HG03045 (cell line): ENCODE measurements around the gene FAT1.

Source experiments
- ATAC-seq: cut with Tn5 transposase; IDR thresholded peaks from one replicate; pipeline ENCODE4 v1.9.1; 2021; ENCODE audit warnings: mild to moderate bottlenecking, moderate library complexity; ENCODE audit not compliant: unreplicated experiment

The FAT1 gene

DNA sequence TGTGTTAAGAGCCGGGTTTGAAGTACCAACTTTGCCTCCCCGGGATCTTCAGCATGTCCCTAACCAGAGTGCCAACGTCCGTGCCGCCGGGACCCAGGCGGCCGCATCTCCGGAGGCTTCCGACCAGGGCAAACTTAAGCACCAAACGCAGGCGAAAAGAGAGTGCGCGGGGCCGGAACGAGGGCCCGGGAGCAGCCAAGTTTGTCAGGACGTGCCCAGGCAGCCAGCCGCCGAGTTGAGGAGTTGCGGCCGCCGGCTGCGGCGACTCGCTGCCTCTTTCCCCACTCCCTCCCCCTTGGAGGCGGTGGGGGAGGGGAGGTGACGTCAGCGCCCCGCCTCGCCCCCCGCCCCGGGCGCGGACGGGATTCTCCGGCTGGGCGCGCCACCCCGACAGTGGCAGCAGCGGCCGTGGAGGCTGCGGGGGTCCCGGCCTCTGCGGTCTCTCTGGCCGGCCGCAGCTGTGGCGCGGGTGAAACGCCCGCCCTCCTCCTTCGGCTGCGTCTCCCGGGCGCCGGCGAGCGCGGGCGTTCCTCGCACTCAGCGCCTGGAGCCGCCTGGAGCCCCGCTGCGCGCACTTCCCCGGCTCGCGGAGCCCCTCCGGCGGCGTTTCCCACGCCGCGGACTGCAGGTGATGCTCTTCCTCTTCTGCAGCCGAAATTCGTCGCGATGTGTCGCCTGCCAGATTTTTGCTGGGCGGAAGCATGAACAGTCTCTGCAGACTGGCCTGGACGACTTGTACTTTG lies 2.9 kb upstream of the FAT1 start:
- no peak for ATAC-seq

DNA sequence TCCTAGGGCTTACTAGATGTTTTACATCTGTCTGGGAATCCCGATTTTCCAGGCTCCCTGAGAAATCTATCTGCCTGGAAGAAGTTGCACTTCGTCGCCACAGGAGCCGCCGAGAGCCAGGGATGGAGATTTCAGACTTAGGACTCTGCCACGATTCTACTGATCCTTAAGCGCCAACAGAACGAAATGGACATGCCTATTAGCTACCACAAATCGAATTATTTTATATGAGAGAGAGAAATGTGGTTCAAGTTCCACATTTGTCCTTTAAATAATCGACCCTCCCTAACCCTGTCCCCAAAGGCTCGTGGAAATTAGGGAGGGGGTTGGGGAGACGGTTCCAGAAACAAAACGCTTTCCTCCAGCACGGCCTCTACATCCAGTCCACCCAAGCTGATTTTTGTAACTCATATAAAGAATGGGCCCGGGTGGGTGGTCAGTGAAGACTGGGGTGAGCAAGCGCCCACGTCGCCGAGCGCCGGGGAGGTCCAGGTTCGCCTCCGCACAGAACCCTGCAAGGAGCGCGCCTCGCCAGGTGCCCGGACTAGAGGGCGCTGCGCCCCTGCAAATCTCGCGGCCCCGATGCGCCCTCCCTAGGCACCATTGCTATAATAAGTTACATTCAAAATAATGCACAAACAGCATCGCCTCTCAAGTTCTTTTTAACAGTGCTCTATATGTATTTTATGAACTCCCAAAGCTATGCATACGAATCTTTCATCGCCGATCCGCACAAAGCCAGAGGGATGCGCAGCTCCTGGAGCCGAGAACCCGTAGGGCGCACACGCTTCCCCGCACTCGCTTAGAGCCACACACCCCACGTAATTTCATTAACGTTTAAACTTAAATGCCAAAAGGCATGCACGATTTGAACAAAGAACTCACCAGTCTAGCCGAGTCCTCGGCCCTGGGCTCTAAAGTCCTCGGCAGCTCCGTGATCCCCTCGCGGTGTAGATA lies 2.1 kb upstream of the FAT1 start:
- ATAC-seq = no peak

DNA sequence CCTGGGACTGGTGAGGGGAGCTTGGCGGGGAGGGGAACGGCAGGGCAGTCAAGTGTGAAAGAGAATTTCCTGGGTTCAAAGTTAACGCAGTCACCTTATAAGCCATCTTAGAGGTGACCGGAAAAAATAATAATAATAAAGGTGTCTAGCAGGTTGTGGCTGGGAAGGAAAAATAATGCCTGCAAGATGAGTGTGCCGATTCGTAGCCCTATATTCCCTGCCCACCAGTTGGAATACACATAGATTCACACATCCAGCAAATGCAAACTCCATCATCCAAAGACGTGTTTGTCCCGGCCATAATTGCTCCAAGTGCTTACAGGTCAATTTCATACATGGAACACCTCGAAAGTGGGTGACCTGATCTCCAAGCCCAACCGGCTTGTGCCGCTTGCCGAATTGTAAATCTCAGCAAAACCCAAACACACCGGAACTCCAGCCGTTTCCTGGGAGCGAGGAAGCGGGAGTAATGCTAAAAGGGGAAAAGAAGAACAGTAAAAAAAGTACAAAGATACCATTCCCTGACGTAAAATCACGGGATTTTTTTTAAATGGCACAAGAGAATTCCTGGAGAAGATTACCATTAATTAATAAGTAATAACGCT lies 1.3 kb upstream of the FAT1 start:
- ATAC-seq = no peak

DNA sequence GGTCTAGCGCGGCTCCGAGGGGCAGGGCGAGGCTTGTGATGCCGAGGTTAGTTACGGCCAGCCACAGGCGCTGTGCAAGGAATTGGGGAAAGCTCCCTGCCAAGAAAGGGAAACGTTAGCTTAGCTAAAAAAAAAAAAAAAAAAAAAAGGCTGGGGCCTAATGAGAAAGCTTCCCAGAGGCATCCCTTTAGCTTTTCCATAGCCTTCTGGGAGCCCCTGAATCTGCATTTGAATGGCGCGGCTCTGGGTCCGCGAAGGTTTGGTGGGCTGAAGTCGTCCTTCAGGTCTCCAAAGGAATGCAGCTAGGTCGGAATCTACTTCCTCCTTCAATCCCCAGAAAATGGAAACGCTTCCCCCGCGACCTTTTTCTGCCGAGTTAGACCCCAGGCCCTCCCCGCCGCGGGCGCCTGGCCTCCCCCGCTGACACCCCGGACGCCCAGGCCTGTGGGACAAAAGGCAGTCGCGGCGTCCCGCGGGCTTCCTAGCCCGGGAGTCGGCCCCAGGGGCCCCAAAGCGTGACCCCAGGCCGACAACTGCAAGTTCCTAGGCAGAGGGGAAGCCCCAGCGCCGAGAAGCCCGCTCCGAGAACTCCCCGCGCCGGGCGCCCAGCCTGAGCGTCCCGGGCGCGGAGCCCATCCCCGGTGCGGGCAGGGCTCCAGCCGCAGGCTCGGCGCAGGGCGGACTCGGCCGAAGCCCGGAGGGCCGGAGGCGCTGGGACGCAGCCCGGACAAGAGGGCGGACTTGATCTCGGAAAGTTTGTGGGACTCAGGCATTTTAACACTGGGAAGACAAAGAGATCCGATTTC lies 605 bp upstream of the FAT1 start:
- no peak for ATAC-seq

DNA sequence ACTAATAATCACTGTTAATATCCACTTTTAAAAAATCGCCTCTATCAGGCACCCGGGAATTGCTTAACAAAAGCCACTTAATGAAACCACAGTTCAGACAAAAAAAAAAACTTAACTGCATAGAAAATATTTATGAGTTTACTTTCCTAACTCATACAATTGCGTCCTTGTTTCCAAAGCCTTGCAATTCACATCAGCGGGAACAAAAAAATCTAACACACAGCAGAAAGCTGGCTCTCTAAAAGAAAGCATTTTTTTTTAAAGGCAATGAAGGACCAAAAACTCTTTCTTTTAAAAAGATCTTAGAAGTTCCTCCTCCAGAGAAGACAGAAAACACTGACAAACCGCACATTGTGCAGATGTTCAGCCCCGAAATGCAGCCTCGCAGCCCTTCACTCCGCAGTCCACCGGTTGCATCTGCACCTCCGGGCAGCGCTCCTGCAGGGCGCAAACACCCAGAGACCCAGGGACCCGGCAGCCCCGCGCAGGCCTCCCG lies 812 bp downstream of the FAT1 start:
- ATAC-seq = no peak

DNA sequence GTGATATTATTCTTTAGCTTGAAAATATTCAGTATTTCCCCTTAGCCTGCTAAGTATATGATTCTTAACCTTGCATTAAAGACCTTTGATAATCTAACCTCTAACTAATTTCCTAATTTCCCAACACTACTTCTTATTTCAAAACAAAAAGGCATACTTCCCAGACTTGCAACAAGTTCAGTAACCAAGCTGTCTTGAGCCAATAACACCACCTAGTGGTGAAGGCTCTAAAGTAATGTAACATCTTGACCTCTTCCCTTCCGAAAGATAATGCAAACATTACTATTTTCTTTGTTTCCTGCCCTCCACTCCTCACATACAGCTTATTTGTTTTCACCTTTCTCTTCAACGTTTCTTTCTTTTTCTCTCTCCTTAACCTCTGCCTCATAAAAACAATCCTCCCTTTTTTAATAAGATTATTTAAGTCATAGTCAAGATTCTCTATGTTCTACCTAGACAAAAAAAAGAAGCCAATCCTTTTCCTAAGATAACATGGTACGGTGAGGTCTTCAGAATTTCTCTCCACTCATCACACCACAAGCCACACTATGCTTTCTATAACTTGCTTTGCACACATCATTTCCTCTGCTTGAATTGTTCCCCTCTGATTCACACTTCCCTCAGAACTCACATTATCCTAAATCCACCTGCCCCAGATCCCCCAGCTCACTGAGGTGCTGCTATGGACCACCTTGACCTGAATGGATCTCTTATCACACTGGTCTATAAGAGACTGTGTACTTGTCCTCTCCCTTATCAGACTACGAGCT lies 3.5 kb downstream of the FAT1 start:
- ATAC-seq = no peak

DNA sequence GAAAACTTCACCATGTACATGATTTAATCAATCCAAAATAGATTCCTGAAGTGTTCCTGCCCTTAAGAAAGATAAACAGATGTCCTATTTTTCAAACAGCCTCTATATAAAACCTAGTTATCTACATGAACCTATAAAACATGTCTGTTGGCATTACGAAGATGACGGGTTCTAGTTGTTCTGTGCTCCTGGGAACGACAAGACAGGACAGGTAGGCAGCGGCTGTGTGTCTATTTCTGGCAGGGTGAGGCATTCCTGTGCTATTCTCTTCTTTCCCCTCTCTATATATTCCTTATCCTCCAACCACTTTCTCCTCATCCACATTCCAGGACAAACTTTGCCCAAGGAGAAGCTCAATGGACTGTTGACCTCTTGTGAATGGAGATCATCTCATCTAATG lies 6.1 kb downstream of the FAT1 start:
- no peak for ATAC-seq

DNA sequence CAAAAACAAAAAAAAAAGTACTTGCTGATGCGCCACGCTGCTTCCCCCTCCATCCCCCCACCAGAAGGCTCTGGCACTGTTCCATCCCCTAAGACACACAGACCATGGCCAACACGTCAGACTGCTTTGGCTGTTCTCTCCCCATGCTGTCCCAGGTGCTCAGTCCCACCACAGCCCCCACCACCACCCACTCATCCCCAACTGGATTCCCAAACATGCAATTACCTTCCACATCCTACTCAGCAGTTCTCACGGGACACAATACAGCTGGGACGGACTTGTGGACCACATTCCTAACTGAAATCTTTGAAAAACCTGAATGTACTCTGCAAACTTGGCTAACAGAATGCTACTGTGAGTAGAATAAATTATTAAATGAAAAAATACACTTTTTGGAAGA lies 8.6 kb downstream of the FAT1 start:
- ATAC-seq = no peak

DNA sequence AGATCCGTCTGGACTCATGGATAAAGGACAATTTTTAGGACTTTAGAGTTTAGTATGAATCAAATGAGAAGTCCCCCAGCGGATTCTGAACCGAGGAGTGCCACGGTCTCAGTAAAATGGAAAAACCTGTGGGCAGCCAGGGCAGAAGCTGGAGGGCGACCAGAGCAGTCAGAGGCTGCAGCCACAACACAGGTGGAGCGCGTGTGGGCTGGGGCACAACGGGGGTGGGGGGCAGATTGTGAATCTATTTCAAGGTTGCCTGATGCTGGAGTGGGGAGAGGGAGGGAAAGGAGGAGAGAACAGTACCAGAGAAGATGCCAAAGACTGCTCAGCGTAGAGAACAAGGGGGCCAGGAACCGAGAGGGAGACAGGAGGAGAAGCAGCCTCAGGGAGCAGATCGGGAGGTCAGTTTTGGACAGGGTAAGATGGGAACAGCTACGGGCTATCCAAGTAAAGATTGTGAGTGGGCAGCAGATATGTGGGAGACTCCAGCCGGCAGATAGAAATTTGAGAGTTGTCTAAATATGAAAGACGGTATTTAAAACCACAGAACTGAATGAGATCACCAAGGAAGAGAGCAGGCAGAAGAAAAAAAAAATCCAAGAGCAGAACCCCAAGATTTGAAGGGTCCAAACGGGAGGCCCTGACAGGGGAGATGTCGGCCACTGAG lies 9.5 kb downstream of the FAT1 start:
- no peak for ATAC-seq

DNA sequence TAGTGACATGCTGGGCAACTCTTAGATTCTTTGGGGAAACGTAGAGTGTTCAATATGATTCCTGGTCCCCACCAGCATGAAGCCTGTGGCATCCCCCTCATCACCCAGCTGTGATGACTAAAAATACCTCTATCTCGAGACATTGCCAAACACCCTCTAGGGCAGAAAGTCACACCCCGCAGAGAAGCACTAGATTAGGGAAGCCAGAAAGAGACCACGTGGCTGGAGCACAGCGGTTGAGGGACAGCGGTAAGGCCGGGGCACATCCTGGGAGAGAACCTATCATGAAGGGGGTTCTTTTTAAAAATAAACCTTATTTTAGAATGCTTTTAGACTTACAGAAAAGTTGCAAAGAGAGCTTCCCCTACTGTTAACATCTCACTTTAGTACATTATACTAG lies 11.0 kb downstream of the FAT1 start:
- no peak for ATAC-seq

DNA sequence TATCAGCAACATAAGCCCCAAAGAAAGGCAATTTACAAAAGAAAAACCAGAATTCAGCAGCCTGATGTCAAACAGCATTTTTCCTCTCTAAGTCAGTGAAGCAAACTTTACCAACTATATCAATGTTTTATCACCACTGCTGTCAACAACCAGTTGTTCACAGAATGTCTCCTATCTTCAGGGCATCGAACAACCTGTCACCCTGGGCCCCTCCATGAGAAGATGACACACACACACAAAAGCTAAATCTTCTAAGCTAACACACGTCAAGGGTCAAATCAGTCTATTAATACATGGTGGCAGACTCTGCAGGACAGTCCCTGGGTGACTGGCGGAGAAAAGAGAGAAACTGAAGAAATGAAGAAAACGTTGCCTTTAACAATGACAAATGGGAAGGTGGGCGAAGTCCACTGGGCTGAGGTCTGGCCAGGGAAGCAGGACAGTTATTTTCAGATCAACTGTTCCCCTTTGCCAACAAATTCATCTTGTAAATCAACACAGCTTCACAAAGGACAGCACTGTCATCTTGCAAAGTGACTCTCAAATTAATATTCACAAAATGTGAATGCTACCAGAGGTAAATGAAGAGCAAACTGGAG lies 13.0 kb downstream of the FAT1 start:
- ATAC-seq = no peak

DNA sequence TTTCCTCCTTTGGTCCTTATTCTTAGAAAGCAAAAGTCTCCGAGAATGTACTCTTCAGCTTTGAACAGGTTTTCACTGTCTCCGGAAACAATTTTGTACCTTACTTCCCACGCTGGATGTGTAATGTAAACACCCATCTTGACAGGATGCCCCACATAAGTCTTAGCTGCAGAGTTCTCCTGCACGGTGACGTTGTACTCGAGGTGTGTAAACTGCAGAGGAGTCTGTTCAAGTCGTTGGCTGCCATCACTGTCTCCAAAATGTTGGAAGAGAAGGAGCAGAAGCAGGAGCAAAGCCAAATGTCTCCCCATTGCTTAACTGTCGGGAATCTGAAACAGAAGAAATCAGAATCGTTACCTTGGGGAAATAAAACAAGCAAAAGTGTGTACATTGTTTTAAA lies 14.1 kb downstream of the FAT1 start:
- ATAC-seq = no peak

DNA sequence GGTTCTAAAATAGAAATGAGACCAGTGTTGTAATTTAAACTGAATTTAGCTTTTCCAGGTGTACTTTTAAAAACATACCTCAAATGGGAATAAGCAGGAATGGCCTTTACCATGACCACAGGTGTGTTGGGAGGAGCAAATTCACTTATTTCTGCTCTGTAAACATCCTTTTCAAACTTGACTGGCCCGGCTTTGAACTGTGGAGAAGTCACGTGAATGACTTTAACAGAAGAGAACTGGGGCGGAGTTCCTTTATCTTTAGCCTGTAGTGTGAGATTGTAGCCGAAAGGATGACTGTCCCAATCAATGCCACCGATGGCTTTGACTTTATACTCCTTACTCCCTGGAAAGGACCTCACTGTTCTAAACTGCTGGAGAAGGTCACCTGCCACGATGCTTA lies 15.1 kb downstream of the FAT1 start:
- no peak for ATAC-seq

DNA sequence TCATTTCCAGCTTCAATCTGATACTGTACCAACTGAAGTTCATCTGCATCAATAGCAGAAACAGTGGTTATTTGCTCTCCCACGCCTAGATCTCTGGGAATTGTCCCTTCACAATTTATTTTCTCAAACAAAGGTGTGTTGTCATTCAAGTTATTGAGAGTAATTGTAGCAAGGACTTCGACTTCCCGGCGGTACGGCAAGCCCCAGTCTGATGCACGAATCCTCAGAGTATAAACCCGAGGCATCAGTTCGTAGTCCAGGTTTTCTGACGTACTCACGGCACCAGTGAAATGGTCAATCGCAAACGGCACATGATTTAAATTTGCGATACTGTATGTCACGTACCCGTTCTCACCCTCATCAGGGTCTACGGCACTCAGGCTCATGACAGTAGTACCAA lies 15.7 kb downstream of the FAT1 start:
- no peak for ATAC-seq

DNA sequence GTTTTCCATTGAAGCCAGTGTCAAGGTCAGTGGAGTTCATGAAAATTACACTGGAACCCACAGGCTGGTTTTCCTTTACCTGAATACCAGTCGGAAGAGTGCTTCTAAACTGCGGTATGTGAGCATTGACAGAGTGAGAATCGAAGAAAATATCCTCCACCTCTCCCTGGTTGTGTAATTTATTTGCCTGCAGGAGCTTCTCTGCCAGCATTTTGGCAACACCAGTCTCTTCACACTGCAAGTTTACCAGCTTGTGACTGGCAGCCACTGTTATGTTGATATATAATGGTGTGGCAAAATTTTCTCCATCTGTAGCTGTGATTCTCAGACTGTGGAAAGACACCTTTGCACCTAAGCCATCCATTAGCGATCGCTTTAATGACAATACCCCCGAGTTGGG lies 16.1 kb downstream of the FAT1 start:
- no peak for ATAC-seq

DNA sequence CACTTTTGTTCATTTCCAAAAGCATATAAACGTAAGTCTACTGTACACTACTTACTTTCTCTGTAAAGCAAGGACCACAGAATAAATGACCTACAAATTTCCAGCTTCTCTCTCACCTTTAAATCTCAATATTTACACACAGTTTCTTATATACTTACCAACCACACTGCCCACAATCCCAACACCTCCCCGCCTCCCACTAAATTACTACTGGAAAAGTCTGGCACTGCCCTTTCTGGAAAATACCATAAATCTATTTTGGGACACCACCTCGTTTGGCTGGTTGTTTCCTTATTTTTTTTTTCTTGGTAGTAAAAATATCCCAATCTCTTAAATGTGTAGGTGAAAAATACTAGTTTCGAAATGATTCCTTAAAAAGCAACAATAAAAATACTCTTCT lies 19.6 kb downstream of the FAT1 start:
- ATAC-seq = no peak

DNA sequence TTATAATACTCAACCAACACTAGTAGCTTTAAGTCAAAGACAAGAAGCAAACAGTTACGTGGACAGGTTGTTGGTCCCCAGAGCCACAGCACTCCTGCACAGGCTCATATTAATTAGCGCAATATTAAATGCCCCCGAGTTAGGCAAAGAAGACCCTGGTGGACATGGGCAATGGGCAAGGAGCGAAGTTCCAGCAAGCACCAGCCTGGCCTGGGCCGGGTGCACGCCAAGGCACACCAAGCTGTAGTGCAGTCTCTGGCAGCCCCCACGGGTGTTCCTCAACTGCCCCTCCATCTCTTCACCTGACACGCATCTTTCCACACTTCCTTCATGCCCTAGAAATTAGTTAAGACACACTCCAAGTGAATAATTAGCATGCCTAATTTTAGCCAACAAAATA lies 20.1 kb downstream of the FAT1 start:
- no peak for ATAC-seq

DNA sequence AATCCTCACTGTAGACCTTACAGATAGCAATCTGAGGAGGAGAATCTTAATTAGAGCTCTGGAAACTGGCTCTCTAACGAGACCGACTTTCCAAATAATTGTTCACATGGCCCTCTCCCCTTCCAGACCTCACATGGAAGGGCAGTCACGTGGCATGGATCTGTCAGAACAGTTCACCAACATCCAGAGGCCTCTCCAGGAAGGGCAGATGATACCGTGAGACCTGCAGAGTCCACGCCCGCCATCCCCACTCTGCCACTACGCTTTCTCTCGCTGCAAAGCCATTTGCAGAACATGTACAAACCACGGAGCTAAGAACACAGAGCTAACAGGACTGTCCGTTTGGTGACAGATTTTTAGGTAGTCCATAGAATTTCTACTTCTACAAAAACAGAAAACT lies 20.7 kb downstream of the FAT1 start:
- ATAC-seq = no peak

DNA sequence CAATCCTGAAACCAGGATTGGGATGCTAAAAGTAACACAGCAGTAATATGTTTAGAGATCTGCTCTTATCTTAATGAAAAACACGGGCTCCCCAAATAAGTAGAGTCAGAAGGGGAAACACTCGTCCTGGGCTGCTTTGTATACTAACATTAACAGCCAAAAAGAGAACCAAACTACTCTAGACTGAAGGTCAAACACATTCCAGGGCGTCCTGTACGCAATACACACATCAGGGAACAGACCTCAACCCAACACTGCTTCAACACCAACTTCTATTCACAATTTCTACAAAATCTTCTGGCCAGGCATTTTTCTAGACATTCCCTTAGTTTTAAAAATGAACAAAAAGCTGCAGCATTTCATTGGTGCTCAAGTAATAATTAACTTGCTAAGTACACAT lies 21.4 kb downstream of the FAT1 start:
- ATAC-seq = no peak
